NK-92 (cell line): ENCODE data around the gene NCOA3.
"Not testable (repeated sequence)": the region's sequence is repeated elsewhere in the genome, so short reads cannot be mapped to it uniquely, and the experiment has no call there.

Experiments used
- DNase-seq: peaks from one replicate; lab custom pipeline; 2025; ENCODE audit not compliant: unreplicated experiment; lab: John Stamatoyannopoulos, UW

The NCOA3 gene

GRCh38 chr20:47468290-47469050, 33.2 kb upstream of the NCOA3 start:
- no peak for DNase-seq

GRCh38 chr20:47475419-47476044, 26.2 kb upstream of the NCOA3 start:
- no peak for DNase-seq

- no peak for DNase-seq
Measured at GRCh38 chr20:47476452-47476851, 25.2 kb upstream of the NCOA3 start.

DNA sequence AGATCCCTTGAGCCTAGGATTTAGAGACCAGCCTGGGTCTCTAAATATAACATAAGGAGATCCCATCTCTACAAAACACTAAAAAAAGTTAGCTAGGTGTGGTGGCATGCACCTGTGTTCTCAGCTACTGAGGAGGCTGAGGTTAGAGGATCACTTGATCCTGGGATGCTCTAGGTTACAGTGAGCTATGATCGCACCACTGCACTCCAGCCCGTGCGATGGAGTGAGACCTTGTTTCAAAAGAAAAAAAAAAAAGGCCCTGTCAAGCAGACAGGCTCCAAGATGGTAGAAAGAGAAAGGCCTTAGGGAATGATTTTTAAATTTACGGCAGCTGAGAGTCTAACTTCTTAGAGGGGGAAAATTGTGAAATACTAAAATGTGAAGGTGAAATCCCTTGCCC, 22.6 kb upstream of the NCOA3 start:
- no peak for DNase-seq

- DNase-seq: no peak
Measured at GRCh38 chr20:47479506-47479905, 22.2 kb upstream of the NCOA3 start.

DNA sequence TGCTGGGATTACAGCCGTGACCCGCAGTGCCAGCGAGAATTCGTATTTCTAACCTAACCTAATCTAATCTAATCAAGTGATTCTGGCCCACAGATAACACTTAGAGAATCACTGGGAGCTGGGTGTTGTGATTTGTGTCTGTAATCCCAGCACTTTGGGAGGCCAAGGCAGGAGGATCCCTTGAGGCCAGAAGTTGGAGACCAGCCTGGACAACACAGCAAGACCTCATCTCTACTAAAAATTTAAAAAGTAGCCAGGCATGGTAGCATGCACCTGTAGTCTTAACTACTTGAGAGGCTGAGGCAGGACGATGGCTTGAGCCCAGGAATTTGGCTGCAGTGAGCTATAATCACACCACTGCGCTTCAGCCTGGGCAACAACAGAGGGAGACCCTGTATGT, 21.4 kb upstream of the NCOA3 start:
- no peak for DNase-seq

- DNase-seq: no peak
Measured at GRCh38 chr20:47480705-47481104, 21.0 kb upstream of the NCOA3 start.

GRCh38 chr20:47481330-47482216, 20.1 kb upstream of the NCOA3 start:
- no peak for DNase-seq

GRCh38 chr20:47482705-47483104, 19.0 kb upstream of the NCOA3 start:
- DNase-seq: no peak

GRCh38 chr20:47484303-47484702, 17.4 kb upstream of the NCOA3 start:
- no peak for DNase-seq

DNA sequence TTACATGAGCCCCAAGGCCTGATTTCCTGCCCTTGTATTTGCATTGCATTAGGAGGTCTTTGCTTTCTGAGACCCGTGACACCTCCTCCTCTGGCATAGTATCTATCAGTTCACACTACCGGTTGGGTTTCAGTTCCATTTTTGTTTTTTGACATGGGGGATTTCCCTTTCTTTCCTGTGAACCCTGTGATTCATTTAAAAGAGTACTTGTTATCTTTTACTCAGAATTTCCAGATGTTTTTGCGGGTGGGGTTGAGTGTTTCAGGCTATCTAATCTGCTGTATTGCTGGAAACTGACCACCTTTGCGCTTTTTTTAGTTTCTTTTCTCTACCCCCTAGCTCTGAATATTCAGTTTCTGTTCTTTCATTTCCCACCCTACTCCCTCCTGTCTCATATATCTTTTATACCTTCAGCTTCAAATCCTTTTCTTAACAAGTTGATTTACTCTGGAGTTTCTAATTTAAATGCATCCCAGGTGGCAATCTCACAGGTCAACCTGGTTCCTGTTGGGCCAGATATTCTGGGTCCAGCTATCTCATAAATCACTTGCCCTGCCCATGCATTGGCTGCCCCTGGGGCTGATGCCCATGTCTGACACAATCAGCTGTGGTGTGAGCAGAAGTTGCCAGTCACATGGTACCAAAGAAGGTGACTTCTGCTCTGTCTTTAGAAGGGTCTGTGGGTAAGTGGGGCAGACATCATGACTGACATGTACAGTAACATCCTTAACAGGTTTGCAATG, 14.3 kb upstream of the NCOA3 start:
- no peak for DNase-seq

DNA sequence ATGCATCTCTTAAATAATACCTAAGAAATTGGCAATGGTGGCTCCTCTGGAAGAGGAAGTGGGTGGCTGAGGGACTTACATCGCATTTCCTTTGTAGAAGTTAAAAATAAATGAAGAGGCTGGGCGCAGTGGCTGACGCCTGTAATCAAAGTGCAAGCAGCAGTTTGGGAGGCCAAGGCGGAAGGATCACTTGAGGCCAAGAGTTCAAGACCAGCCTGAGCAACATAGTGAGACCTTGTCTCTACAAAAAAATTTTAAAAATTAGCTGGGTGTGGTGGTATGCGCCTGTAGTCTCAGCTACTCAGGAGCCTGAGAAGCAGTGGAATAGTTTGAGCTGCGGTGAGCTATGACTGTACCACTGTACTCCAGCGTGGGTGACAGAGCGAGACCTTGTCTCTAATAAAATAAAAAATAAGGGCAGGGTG, 12.2 kb upstream of the NCOA3 start:
- no peak for DNase-seq

- DNase-seq: no peak
Measured at GRCh38 chr20:47490795-47491194, 10.9 kb upstream of the NCOA3 start.

DNA sequence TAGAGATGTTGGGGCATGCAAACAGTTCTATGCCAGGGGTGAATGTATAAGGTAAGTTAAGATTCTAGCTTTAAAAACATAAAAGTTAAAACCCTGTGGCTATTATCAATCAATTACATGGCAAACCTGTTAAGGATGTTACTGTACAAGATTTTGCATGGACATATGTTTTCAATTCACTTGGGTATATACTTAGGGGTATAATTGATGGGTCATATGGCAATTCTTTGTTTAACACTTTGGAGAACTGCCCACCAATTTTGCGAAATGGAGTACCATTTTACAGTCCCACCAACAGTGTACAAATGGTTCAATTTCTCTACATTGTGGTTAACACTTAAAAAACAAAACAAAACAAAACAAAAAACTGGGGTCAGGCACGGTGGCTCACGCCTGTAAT, 9.4 kb upstream of the NCOA3 start:
- no peak for DNase-seq

GRCh38 chr20:47493175-47493962, 8.3 kb upstream of the NCOA3 start:
- DNase-seq: no peak

- DNase-seq: no peak
Measured at GRCh38 chr20:47493963-47494293, 7.8 kb upstream of the NCOA3 start.

GRCh38 chr20:47494606-47495005, 7.1 kb upstream of the NCOA3 start:
- not testable (repeated sequence) for DNase-seq

DNA sequence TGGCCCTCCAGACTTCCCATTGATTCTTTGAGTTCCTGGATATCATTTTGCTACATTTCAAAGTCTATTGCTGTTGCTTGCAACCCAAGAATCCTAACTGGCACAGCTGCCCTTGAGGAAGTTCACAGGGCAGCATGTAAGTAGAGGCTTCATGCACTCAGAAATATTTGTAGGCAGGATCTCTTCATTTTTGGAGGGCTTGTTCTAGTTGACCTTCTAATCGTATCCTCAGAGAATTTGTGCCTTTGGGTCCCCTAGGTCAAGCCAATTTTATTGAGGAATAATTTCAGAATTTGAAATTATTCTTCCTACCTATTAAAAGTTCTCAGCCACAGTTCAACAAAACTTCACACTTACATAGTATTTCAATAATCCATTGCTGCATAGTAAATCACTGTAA, 5.6 kb upstream of the NCOA3 start:
- DNase-seq: no peak

GRCh38 chr20:47498606-47499005, 3.1 kb upstream of the NCOA3 start:
- no peak for DNase-seq

- no peak for DNase-seq
Measured at GRCh38 chr20:47499053-47499452, 2.6 kb upstream of the NCOA3 start.
